CD14-positive monocyte (primary cell): ENCODE results near the gene PNPO. TPM values are rescaled to one million over a fixed set of nuclear protein-coding genes. Genes with fewer than 3 reads are reported as not detected.
"Not testable (repeated sequence)": the region's sequence is repeated elsewhere in the genome, so short reads cannot be mapped to it uniquely, and the experiment has no call there.

ENCODE experiments used
- DNase-seq, 3 donors: peaks; one replicate each; pipeline ENCODE4 v3.0.0-alpha.2; 2011 to 2022
- H2AFZ ChIP-seq: 2 replicates; pipeline ENCODE4 v1.6.0; 2012; ENCODE audit warnings: mild to moderate bottlenecking, low read depth, low read length, inconsistent platforms; ENCODE audit not compliant: insufficient read depth, poor library complexity, severe bottlenecking
- H3K27ac ChIP-seq, 2 donors: 1 replicate in 1 of 2; 2 replicates in 1 of 2; pipeline ENCODE4 v1.5.1; 2012 to 2013; ENCODE audit warnings: low read length in 2 of 2, control low read depth in 1 of 2, inconsistent platforms in 1 of 2, low read depth in 1 of 2, mild to moderate bottlenecking in 1 of 2
- H3K27me3 ChIP-seq, 2 donors: one replicate each; pipeline versions ENCODE4 v1.6.0 to v1.6.1; 2011 to 2013; ENCODE audit warnings: low read length in 2 of 2; ENCODE audit not compliant: control insufficient read depth in 2 of 2, insufficient read depth in 2 of 2
- H3K36me3 ChIP-seq, 2 donors: replicated peaks in 1 of 2; 1 replicate in 1 of 2; 2 replicates in 1 of 2; pipeline versions ENCODE4 v1.5.1 to v1.6.1; 2012 to 2013; ENCODE audit warnings: low read length in 2 of 2, control low read depth in 1 of 2, inconsistent platforms in 1 of 2, mild to moderate bottlenecking in 1 of 2; ENCODE audit not compliant: insufficient read depth in 2 of 2, control insufficient read depth in 1 of 2
- H3K4me1 ChIP-seq, 2 donors: 1 replicate in 1 of 2; 2 replicates in 1 of 2; pipeline versions ENCODE4 v1.5.1 to v1.6.1; 2012 to 2013; ENCODE audit warnings: low read length in 2 of 2, control low read depth in 1 of 2, inconsistent platforms in 1 of 2, mild to moderate bottlenecking in 1 of 2, moderate library complexity in 1 of 2; ENCODE audit not compliant: insufficient read depth in 2 of 2, control insufficient read depth in 1 of 2
- H3K4me2 ChIP-seq: replicated peaks from 2 replicates; pipeline ENCODE3; 2012; ENCODE audit warnings: low read length, moderate library complexity, mild to moderate bottlenecking; ENCODE audit not compliant: poor library complexity, severe bottlenecking; ENCODE audit errors: extremely low read depth
- H3K4me3 ChIP-seq, 3 experiments: fragments of 200-600 bp in 1 of 3; sonication (generic) in 1 of 3; replicated peaks in 1 of 3; 1 replicate in 2 of 3; 2 replicates in 1 of 3; pipeline ENCODE4 v1.5.1; 2011 to 2013; ENCODE audit warnings: low read length in 3 of 3, mild to moderate bottlenecking in 3 of 3, control low read depth in 2 of 3, low read depth in 2 of 3, inconsistent platforms in 1 of 3, moderate library complexity in 1 of 3
- H3K79me2 ChIP-seq: 2 replicates; pipeline ENCODE4 v1.6.0; 2012; ENCODE audit warnings: mild to moderate bottlenecking, control low read depth, inconsistent platforms, low read length, moderate library complexity; ENCODE audit not compliant: insufficient read depth
- H3K9ac ChIP-seq: 2 replicates; pipeline ENCODE4 v1.6.0; 2017; ENCODE audit warnings: low read length, mild to moderate bottlenecking; ENCODE audit not compliant: insufficient read depth, poor library complexity, severe bottlenecking
- H3K9me3 ChIP-seq, 2 donors: replicated peaks in 1 of 2; 1 replicate in 1 of 2; 2 replicates in 1 of 2; pipeline versions ENCODE4 v1.5.1 to v1.6.1; 2012 to 2013; ENCODE audit warnings: low read length in 2 of 2, control low read depth in 1 of 2; ENCODE audit not compliant: control insufficient read depth in 1 of 2, insufficient read depth in 1 of 2
- H4K20me1 ChIP-seq: 2 replicates; pipeline ENCODE4 v1.6.0; 2012; ENCODE audit warnings: mild to moderate bottlenecking, low read length, control low read depth, moderate library complexity; ENCODE audit not compliant: insufficient read depth
- H3K27ac Mint-ChIP-seq, 7 donors: one replicate each; pipeline ENCODE4 v1.8.0; 2020; ENCODE audit warnings: mild to moderate bottlenecking in 7 of 7, mixed read lengths in 7 of 7, moderate library complexity in 6 of 7, inconsistent platforms in 2 of 7
- H3K27me3 Mint-ChIP-seq, 3 donors: one replicate each; pipeline ENCODE4 v1.8.0; 2021 to 2022; ENCODE audit warnings: low read depth in 3 of 3, mild to moderate bottlenecking in 3 of 3, mixed read lengths in 3 of 3, moderate library complexity in 3 of 3, inconsistent platforms in 1 of 3
- H3K36me3 Mint-ChIP-seq, 2 donors: one replicate each; pipeline ENCODE4 v1.8.0; 2020; ENCODE audit warnings: mixed read lengths in 2 of 2, inconsistent platforms in 1 of 2, mild to moderate bottlenecking in 1 of 2
- H3K4me1 Mint-ChIP-seq: one replicate; pipeline ENCODE4 v1.8.0; 2020; ENCODE audit warnings: mild to moderate bottlenecking, mixed read lengths
- H3K4me3 Mint-ChIP-seq, 2 donors: one replicate each; pipeline ENCODE4 v1.8.0; 2020; ENCODE audit warnings: mild to moderate bottlenecking in 2 of 2, mixed read lengths in 2 of 2, moderate library complexity in 1 of 2
- H3K9me3 Mint-ChIP-seq, 7 donors: one replicate each; pipeline ENCODE4 v1.8.0; 2020 to 2022; ENCODE audit warnings: mixed read lengths in 7 of 7, mild to moderate bottlenecking in 6 of 7, moderate library complexity in 6 of 7, inconsistent platforms in 2 of 7
- CTCF ChIP-seq: fragments of 200-600 bp; IDR thresholded peaks from one replicate; pipeline ENCODE4 v1.8.0; 2022; ENCODE audit warnings: antibody characterized with exemption, mild to moderate bottlenecking
- WGBS: methylation state at CpG from one replicate; pipeline ENCODE4 v1.1.5; 2013; ENCODE audit warnings: missing lambda C conversion rate; ENCODE audit not compliant: insufficient coverage; 5-methylcytosine and 5-hydroxymethylcytosine counted together
- intact Hi-C, 2 donors: fragments of 100-400 bp; cut with micrococcal nuclease; formaldehyde crosslinking; loops; one replicate each; pipeline versions ENCODE4 v1.15.0 to v1.15.1; 2023
- polyA plus RNA-seq, 3 donors: library from polyadenylated mRNA; depleted of rRNA in 1 of 3; unstranded in 2 of 3; stranded (reverse) in 1 of 3; fragments of 300-500 nt in 2 of 3; fragments of >200 nt in 1 of 3; fragmentation: Illumina TruSeq in 2 of 3; gene quantifications; 1 replicate in 2 of 3; 2 replicates in 1 of 3; pipeline ENCODE4 v1.2.3, GENCODE V29; 2012 to 2021

PNPO gene
- polyA plus RNA-seq, 3 donors = 13.2 to 34.2 (median 29.7) TPM

DNA sequence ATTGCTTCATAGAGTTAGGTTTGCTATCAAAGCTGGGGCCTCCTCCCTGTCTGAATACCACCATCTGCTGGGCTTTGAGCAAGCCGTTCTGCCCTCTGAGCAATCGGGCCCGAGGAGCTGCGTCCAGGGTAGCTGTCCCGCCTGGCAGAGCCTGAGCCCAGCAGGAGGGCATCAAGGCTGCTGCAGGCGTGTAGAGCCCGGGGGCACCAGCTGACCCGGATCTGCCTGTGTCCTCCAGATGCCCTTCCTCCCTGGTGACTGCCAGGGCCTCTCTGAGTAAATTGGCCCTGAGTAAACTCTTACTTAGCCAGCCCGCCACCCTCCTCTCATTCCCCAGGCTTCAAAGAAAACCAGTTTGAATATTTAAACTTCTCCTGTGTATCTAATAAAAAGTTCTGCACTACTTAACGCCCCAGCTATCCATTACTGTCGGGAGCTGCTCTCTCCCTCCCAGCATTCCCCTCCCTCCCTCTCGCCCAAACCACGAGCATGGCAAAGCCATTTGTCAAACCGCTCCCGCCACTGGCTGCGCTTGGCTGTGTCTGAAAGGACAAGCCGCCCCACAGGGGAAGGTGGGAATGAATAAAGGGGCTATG, 46.0 kb downstream of the PNPO start:
- no peaks in the 10 kb centered on the region for H3K79me2 ChIP-seq
- H3K9ac ChIP-seq = no peak overlapping the region
- H3K4me3 Mint-ChIP-seq = no peak overlapping the region
- WGBS = 84% methylated on average over 9 of the region's 17 CpGs
- no peak overlapping the region for H3K27ac ChIP-seq
- H3K27me3 Mint-ChIP-seq = peaks cover 2 to 13% (median 2%) of the 10 kb centered on the region in 3 donors
- H2AFZ ChIP-seq = no peak overlapping the region
- DNase-seq = no peak
- no peaks in the 10 kb centered on the region for H3K9me3 Mint-ChIP-seq
- peaks cover 5 to 20% of the 10 kb centered on the region in 2 donors for H3K4me1 ChIP-seq
- no peaks in the 10 kb centered on the region for H4K20me1 ChIP-seq
- H3K36me3 ChIP-seq = peaks cover 19 to 32% of the 10 kb centered on the region in 2 donors
- H3K36me3 Mint-ChIP-seq = peaks cover 32 to 38% of the 10 kb centered on the region in 2 donors
- peaks cover 27% of the 10 kb centered on the region for H3K4me1 Mint-ChIP-seq
- no peak for TF ChIP-seq CTCF
- no peaks in the 10 kb centered on the region for H3K9me3 ChIP-seq
- H3K27me3 ChIP-seq = peaks cover 0 to 5% of the 10 kb centered on the region in 2 donors
- H3K4me2 ChIP-seq = no peak overlapping the region
- intact Hi-C loops = no loop called here
- H3K4me3 ChIP-seq = no peak overlapping the region
- peak overlapping the region in 1 of 7 donors; percentile 35 for H3K27ac Mint-ChIP-seq

GRCh38 chr17:47988445-47988844, 47.1 kb downstream of the PNPO start:
- DNase-seq, intact Hi-C loops, H3K4me3 Mint-ChIP-seq, H3K9me3 Mint-ChIP-seq, H3K79me2 ChIP-seq, H4K20me1 ChIP-seq, H3K4me2 ChIP-seq, H3K9me3 ChIP-seq, H3K4me3 ChIP-seq, H3K27ac Mint-ChIP-seq, H2AFZ ChIP-seq, H3K9ac ChIP-seq, H3K27me3 ChIP-seq, H3K4me1 ChIP-seq, H3K27ac ChIP-seq: not testable (repeated sequence)
- Mint-ChIP-seq H3K36me3 (peaks cover 25 to 26% of the 10 kb centered on the region in 2 donors), H3K4me1 (peaks cover 16% of the 10 kb centered on the region), H3K27me3 (peaks cover 2 to 13% (median 3%) of the 10 kb centered on the region in 3 donors)
- peaks cover 9 to 21% of the 10 kb centered on the region in 2 donors for H3K36me3 ChIP-seq
- WGBS = 100% methylated on average over 1 of the region's 1 CpG
